ENCODE data around the gene GSTA1.
"Not testable (repeated sequence)": the region's sequence is repeated elsewhere in the genome, so short reads cannot be mapped to it uniquely, and the experiment has no call there.

Gene GSTA1

DNA sequence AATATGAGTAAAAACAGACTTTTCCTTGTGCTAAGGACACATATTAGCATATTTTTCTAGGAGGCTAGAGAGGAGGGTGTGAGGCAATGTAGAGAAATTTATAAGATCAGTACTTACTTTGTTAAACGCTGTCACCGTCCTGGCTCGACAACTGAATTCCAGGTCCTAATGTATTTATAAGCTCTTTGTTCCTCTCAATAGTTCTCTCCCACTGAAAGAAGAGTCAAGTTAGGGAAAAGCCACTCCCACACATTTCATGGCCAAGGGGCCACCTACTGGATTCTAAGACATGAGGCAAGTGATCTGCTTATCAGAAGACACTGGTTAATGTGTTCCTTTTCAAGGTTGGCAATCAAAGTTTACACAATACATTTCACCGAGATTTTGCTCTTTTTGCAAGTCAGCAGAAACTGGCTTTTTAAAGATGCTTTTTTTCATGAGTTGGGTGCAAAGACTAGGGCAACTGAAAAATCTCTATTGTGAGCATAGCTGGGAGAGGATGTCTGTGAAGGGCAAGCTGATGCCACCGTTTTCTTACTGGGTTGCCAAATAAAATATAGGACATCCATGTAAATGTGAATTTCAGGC lies at the start of gene GSTA1:
GSTA1 (minus strand) TSS at position 149 of the 588 bp plus-strand sequence. CDS start 4,549 bp downstream, outside the sequence.
- DNase-seq = not testable (repeated sequence)

DNA sequence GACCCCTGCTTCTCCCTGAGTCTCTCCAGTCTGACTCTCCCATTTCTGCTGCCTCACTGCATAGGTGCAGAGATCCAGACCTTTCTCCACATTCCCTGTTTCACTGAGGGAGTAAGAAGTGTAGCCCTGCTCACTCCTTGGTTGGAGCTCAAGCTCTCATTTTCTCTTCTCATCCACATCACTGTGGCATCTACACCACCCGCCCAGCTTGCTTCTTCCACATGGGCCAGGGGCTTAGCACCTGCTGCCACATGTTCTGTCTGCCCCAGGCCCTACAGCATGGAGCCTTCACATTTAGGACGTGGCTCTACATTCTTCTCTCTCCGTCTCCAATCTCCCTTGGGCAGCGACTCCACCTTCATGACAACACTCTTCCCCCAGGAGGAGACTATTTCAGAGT lies 45.5 kb upstream of the GSTA1 start:
- no peak for DNase-seq

DNA sequence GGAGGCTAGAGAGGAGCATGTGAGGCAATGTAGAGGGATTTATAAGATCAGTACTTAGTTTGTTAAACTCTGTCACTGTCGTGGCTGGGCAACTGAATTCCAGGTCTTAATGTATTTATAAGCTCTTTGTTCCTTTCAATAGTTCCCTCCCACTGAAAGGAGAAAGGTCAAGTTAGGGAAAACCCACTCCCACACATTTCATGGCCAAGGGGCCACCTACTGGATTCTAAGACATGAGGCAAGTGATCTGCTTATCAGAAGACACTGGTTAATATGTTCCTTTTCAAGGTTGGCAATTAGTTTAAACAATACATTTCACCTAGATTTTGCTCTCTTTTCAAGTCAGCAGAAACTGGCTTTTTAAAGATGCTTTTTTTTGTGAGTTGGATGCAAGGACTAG lies 42.4 kb upstream of the GSTA1 start:
- no peak for DNase-seq

DNA sequence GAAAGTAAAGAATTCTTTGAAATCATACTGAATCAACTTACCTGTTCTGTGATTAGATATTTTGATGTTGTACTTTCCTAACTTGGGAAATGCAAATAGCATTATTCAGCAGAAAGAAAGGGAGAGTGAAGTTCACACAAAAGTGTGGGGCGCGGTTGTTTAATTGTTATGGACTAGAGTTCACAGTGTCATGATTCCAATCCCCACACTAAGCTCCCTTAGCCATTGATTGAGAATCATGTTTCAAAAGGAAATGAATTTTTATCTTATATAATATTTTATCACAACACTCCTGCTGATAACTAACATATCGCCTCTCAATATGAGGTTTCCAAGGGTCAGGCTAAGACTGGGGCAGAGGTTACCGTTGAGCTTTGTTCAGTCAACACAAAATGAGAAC lies 40.0 kb upstream of the GSTA1 start:
- no peak for DNase-seq

DNA sequence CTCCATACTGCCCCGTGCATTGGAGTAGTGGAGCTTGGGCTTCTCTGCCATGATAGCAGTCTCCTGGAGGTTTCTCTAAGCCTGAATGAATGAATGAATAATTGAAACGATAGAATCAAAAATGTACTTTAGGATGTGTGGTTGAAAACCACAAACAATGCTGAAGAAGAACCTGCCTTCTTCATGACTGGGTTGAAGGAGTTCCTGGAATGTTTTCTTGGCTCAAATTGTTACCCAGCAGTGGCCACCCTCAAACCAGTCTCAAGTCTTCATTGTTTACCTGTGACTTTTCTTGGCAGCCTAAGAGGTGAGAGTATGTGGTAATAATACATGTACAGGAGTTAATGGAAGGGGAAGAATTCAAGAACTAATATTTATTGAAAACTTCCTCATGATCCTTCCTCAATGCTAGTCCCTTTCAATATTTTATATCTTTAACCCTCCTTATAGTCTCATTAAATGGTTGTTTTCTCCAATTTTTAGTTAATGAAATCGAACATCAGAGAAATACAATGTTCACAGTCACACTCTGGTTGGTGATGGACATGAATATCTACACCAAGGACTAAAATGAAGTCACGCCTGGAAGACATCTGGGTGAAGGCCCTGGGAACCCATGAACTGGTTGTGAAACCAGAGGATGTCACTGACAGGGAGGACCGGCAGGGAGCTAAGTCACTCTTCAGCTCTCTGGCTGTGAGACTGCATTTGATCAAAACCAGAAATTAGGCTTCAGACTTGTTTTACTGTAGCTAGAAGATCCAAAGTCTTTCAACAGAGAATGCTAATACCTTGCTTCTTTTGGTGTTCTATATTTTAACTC lies 37.4 kb upstream of the GSTA1 start, which contains the start of gene GSTA5:
GSTA5 (minus strand) TSS at position 51 of the 823 bp plus-strand sequence.
- no peak for DNase-seq

DNA sequence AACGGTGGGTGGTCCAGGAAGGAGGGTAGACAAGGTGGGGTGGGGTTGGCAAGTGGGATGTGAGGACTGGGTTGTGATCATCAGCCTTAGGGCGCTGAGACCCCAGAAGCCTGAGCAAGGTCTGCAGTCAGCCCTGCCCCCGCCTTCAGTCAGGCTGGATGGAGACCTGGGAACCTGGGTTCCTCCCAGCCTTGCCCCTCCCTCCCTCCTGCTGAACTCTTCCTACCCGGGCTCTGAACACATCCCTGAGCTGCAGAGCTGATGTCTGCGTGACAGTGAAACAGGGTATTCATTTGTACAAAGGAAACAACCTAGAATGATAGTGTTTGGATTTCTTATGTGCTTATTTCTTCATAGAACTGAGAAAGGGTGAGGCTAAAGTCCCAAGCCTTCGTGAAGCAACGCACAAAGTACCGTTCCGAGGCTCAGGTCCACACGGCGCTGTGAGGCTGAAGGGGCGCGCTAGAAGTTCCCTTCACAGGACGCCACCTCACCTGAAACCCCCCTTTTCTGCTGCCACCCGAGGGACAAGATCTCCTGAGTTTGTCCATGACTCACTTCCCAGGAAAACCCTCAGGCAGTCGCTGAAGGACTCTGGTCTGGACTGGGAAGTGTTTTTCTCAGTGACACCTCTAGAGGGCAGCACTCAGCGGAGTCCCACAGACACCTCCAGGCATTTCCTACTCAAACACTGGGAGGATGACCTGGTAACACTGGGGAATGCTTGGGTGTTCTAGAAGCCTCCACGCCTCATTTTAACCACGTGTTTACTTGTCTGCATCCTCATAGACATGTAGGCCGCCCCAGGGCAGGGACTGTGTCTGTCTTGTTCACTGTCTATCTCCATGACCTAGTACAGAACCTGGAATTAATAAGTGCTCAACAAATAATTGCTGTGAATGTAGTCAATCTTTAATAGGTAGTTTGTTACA lies 35.8 kb upstream of the GSTA1 start:
- DNase-seq = peak; percentile 26 to 39

DNA sequence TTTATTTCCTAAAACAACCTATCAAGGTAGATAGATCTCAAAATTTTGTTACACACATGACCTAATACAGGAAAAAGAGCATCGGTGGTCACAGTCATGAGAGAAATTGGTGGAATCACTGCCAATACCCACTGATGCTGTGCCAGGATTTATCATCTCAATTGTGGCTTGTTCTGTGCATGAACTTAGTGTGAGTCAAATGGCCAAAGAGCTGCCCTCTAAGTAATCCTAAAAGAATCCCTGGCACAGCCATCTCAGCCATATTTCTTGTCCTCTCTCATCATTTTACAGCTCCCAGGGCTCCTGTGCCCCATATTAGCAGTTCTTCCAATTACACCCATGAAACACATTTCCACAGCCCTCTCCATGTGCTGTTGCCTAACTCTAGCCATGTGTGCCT lies 30.9 kb upstream of the GSTA1 start:
- DNase-seq = no peak

DNA sequence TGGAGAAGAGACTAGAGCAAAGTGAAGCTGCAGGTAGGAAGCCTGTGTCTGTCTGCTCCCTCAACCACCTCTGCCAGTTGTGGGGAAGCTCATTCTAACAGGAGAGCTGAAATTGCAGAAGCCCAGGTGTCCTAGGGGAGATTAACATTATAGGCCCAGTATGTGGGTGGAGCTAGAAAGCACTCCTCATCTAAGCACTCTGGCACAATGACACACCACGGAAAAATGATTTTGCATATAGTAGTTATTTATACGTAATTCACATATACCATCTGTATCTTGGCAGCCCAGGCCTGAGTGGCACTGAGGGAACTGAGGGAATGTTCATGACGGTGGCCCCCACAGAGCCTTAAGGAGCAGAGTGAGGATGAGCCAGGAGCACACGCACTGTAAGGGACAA lies 27.3 kb upstream of the GSTA1 start:
- DNase-seq = not testable (repeated sequence)

DNA sequence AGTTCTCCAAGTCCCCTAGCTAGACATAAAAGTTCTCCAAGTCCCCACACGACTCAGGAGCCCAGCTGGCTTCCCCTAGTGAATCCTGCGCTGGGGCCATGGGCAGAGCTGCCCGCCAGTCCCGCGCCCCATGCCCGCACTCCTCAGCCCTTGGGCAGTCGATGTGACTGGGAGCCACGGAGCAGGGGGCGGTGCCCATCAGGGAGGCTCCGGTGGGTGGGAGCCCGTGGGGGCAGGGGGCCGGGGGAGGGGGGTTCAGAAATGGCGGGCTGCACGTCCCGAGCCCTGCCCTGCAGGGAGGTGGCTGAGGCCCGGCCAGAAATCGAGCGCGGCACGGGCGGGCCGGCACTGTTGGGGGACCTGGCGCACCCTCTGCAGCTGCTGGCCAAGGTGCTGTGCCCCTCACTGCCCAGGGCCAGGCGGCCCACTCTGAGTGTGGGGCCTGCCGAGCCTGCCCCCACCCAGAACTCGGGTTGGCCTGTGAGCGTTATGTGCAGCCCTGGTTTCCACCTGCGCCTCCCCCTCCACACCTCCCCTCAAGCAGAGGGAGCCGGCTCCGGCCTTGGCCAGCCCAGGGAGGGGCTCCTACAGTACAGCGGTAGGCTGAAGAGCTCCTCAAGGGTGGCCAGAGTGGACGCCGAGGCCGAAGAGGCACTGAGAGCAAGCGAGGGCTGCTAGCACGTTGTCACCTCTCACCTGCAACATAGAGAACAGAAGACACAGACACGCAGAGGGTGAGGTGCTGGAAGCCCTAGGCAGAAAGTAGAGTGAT lies 25.6 kb upstream of the GSTA1 start:
- DNase-seq = no peak

DNA sequence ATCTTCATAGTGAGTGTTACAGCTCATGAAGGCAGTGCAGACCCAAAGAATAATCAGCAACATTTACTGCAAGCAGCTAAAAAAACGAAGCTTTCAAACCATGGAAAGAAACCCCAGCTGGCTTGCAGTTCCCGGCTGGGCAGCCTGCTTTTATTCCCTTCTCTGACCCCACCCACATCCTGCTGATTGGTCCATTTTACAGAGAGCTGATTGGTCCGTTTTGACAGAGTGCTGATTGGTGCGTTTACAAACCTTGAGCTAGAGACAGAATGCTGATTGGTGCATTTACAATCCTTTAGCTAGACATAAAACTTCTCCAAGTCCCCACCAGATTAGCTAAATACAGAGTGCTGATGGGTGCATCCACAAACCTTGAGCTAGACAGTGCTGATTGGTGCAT lies 25.0 kb upstream of the GSTA1 start:
- DNase-seq = not testable (repeated sequence)

DNA sequence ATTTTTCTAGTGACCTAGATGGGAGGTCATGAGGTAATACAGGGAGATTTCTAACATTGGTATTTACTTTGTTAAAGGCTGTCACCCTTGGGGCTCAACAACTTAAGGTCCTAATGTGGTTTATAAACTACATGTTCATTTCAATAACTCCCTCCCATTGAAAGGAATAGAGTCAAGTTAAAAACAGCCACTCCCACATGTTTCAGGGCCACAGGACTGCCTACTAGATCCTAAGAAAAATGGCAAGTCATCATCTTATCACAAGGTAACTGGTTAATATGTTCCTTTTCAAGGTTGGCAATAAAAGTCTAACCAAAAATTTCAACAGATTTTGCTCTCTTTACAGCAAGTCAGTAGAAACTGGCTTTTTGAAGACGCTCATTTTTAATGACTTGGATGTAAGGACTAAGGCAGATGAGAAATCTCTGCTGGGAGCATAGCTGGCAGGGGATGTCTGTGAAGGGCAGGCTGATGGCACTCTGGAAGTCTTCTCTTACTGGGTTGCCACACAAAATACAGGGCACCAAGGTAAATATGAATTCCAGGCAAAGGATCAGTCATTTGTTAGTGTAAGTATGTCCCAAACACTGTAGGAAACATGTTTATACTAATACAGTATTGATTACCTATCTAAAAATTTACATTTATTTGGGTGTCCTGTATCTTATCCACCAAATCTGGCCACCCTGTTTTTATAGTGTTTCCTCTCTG lies 23.6 kb upstream of the GSTA1 start:
- DNase-seq = not testable (repeated sequence)

DNA sequence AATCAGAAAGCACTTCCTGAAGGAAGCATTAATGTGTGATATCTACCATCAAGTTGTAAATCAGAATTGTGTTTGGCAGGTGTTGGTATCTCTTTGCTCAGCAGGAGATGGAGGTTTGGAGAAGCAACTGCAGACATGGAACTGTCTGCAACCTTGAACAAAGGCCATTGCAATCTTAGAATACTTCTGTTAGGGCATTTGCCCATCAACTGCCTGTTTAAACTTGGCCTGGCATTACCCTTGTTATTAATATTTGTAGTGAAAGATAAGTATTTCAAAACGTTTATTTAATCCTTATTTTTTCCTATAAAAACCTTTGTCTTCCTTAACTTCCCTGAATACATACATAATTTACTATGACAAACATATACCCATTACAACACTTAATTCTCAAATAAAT lies 22.9 kb upstream of the GSTA1 start:
- DNase-seq = no peak

DNA sequence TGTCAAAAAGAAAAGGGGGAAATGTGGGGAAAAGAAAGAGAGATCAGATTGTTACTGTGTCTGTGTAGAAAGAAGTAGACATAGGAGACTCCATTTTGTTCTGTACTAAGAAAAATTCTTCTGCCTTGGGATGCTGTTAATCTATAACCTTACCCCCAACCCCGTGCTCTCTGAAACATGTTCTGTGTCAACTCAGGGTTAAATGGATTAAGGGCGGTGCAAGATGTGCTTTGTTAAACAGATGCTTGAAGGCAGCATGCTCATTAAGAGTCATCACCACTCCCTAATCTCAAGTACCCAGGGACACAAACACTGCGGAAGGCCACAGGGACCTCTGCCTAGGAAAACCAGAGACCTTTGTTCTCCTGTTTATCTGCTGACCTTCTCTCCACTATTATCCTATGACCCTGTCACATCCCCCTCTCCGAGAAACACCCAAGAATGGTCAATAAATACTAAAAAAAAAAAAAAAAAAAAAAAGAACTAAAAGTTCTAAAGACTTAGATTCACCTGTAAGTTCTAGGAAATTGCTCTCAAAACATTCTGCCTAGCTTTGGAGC lies 22.4 kb upstream of the GSTA1 start:
- not testable (repeated sequence) for DNase-seq

DNA sequence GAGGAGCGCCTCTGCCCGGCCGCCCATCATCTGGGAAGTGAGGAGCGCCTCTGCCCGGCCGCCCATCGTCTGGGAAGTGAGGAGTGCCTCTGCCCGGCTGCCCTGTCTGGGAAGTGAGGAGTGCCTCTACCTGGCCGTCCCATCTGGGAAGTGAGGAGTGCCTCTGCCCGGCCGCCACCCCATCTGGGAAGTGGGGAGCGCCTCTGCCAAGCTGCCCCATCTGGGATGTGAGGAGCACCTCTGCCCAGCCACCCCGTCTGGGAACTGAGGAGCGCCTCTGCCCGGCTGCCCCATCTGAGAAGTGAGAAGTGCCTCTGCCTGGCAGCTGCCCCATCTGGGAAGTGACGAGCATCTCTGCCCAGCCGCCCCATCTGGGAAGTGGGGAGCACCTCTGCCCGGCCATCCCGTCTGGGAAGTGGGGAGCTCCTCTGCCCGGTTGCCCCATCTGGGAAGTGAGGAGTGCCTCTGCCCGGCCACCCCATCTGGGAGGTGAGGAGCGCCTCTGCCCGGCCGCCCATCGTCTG lies 21.7 kb upstream of the GSTA1 start:
- not testable (repeated sequence) for DNase-seq

DNA sequence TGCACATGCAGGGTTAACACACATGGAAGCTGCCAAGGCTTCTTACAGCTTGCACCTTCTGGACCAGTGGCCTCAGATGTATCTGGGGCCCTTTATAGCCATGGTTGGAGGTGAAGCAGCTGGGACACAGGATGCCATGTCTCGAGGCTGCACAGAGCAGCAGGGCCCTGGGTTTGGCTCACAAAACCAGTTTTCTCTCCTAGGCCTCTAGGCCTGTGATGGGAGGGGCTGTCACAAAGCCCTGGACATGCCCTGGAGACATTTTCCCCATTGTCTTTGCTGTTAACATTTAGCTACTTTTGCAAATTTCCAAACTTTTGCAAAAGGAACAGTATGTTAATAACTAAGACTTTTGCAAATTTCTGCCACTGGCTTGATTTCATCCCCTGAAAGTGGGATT lies 18.2 kb upstream of the GSTA1 start:
- DNase-seq = no peak

DNA sequence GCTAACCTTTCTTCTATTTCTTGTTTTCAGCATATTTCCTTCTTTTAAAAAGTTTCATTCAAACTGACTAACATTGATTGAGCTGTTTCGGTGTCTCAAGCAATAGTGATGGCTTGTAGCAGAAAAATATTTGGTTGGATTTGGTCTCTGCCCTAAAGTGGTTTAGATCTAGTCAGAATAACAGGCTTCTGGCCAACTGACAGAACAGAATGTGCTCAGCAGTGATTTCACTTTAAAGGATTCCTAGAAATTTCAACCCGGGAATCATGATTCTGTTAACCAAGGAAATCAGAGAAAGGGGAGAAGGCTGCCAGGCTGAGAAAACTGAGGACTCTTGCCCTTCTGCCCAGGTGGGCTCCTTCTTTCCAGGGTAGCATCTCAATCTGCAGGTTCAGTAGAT lies 16.6 kb upstream of the GSTA1 start:
- DNase-seq = no peak

DNA sequence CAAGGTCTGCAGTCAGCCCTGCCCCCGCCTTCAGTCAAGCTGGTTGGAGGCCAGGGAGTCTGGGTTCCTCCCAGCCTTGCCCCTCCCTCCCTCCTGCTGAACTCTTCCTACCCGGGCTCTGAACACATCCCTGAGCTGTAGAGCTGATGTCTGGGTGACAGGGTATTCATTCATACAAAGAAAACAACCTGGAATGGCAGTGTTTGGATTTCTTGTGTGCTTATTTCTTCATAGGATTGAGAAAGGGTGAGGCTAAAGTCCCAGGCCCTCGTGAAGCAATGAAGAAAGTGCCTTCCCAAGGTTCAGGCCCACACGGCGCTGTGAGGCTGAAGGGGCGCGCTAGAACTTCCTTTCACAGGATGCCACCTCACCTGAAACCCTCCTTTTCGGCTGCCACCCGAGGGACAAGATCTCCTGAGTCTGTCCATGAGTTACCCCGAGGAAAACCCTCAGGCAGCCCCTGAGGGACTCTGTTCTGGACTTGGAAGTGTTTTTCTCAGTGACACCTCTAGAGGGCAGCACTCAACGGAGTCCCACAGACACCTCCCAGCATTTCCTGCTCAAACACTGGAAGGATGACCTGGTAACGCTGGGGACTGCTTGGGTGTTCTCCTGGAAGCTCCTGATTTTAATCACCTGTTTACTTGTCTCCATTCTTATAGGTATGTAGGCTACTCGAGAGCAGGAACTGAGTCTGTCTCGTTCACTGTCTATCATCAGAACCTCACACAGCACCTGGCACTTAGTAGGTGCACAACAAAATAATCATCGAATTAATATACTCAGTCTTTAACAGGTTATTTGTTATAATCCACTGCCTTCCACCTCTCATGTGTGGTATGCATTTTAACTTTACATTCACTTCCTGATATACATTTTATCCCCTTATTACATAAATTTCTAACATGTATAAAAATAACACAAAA lies 11.8 kb upstream of the GSTA1 start:
- peak; percentile 7 to 37 for DNase-seq

DNA sequence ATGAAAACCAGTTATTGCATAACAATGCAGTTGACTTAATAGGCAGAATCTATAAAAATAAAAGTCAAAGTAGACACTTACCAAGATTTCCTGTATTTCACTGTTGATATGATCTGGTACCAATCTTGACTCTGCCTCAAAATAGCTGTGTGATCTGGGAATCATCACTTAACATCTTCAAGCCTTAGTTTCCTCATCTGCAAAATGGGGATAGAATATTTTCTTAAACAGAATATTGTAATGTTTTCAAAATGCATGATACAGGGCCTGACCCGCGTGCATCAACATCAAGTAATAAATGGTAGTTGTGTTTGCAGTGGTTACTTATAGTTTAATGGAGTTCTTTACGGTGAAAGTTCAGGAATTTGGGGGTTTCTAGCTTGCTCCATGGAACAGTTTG lies 10.9 kb upstream of the GSTA1 start:
- not testable (repeated sequence) for DNase-seq

DNA sequence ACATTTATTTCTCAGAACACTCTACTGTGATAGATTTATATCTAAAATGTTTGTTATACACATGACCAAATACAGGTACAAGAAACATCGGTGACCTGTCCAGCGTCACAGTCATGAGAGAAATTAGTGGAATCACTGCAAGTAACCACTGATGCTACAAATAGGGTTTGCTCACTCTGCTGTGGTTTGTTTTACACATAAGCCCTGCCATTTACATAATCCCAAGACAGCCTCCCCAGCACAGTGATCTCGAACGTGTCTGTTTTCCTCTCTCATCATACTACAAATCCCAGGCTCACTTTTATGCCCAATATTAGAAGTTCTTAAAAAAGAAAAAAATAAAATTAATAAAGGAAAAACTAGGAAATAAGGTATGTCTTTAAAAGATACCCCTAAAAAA lies 6.2 kb upstream of the GSTA1 start:
- not testable (repeated sequence) for DNase-seq

DNA sequence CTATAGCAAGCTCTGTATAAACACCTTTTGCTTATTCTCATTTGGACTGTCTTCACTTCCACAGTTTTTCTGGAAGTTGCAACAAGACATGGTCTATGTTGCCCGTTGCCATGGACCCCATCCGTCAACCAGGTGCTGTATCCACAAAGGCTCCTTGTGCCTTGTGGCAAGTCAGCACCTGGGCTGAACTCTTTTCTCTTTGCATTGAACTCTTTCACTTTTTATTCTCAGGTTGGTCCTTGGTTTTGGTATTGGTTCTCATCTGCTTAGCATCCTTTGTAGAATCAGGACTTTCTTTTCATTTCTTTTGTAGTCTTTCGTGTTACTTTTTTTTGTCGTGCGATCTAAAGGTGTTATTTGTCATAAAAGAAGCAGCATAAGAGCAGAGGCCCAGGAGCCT lies 5.0 kb upstream of the GSTA1 start:
- DNase-seq = no peak

All from activated CD4-positive, alpha-beta T cell treated with anti-CD3 and anti-CD28 coated beads for 4 hours (primary cell).